NOMO-1 treated with dmso at 0.1 percent for 144 hours (cell line): ENCODE measurements around the gene CNPPD1.

Source experiments
- DNase-seq: peaks from one replicate; lab custom pipeline; 2025; ENCODE audit not compliant: unreplicated experiment; lab: John Stamatoyannopoulos, UW

Gene CNPPD1

GRCh38 chr2:219163156-219163555, 13.6 kb downstream of the CNPPD1 start:
- DNase-seq = no peak

GRCh38 chr2:219161097-219161496, 15.6 kb downstream of the CNPPD1 start:
- DNase-seq = no peak

GRCh38 chr2:219160186-219161017, 16.3 kb downstream of the CNPPD1 start, which contains the start of gene NHEJ1:
TSS of gene NHEJ1 (minus strand) at chr2:219160815. CDS start at chr2:219158362, 2,453 bp downstream.
- DNase-seq = peak; percentile 87

- DNase-seq = no peak
Measured at GRCh38 chr2:219159771-219160185, 16.9 kb downstream of the CNPPD1 start.

GRCh38 chr2:219158586-219158985, 18.1 kb downstream of the CNPPD1 start:
- no peak for DNase-seq

- DNase-seq = no peak
Measured at GRCh38 chr2:219158025-219158424, 18.7 kb downstream of the CNPPD1 start.

GRCh38 chr2:219157396-219157795, 19.3 kb downstream of the CNPPD1 start:
- no peak for DNase-seq

- DNase-seq = peak; percentile 17
Measured at GRCh38 chr2:219155054-219155644, 21.6 kb downstream of the CNPPD1 start.

GRCh38 chr2:219149667-219150066, 27.1 kb downstream of the CNPPD1 start:
- DNase-seq = no peak

- DNase-seq = no peak
Measured at GRCh38 chr2:219142329-219142728, 34.4 kb downstream of the CNPPD1 start.

- DNase-seq = no peak
Measured at GRCh38 chr2:219140722-219141121, 36.0 kb downstream of the CNPPD1 start.

- no peak for DNase-seq
Measured at GRCh38 chr2:219133976-219134375, 42.7 kb downstream of the CNPPD1 start.

GRCh38 chr2:219131744-219132143, 45.0 kb downstream of the CNPPD1 start:
- no peak for DNase-seq

- no peak for DNase-seq
Measured at GRCh38 chr2:219131327-219131726, 45.4 kb downstream of the CNPPD1 start.

- no peak for DNase-seq
Measured at GRCh38 chr2:219129589-219129988, 47.1 kb downstream of the CNPPD1 start.

GRCh38 chr2:219128396-219128795, 48.3 kb downstream of the CNPPD1 start:
- DNase-seq = no peak

GRCh38 chr2:219127037-219127635, 49.6 kb downstream of the CNPPD1 start:
- no peak for DNase-seq

- no peak for DNase-seq
Measured at GRCh38 chr2:219126555-219126954, 50.2 kb downstream of the CNPPD1 start.

- no peak for DNase-seq
Measured at GRCh38 chr2:219125886-219126270, 50.8 kb downstream of the CNPPD1 start.

GRCh38 chr2:219125225-219125885, 51.4 kb downstream of the CNPPD1 start:
- DNase-seq = peak; percentile 32

- no peak for DNase-seq
Measured at GRCh38 chr2:219124381-219125110, 52.2 kb downstream of the CNPPD1 start.
